ENCODE data around the gene DHX9.

DNA sequence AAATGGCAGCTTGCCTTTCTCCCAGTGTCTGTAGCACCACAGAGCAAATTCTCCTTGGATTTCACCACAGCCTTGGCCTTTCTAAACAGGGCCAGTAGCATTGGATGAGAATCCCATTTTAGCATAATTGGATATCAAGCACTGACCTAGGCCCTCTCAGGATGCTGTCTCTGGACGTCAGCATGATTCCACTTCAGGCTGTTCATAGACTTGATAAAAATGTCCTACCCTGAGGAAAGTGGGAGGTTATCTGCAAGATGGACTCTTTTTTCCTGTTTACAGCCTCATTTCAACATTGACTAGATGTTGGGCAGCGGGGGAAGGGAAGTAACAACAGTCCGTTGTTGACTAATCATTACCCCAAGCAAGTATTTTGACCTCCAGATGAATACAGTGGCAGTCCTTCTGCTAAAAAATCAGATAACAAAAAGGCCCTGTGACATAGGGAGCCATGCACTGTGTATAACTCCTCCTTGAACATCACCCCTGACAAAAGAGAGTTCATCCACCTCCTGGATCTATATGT, 44.4 kb upstream of the DHX9 start:
- TF ChIP-seq, protein P1, sequence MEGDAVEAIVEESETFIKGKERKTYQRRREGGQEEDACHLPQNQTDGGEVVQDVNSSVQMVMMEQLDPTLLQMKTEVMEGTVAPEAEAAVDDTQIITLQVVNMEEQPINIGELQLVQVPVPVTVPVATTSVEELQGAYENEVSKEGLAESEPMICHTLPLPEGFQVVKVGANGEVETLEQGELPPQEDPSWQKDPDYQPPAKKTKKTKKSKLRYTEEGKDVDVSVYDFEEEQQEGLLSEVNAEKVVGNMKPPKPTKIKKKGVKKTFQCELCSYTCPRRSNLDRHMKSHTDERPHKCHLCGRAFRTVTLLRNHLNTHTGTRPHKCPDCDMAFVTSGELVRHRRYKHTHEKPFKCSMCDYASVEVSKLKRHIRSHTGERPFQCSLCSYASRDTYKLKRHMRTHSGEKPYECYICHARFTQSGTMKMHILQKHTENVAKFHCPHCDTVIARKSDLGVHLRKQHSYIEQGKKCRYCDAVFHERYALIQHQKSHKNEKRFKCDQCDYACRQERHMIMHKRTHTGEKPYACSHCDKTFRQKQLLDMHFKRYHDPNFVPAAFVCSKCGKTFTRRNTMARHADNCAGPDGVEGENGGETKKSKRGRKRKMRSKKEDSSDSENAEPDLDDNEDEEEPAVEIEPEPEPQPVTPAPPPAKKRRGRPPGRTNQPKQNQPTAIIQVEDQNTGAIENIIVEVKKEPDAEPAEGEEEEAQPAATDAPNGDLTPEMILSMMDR (IDR thresholded peaks at IDR 0.05) = no peak
- TF ChIP-seq POLR2A (IDR thresholded peaks at IDR 0.05) = no peak
